ENCODE measurements around the gene AIM2.
"Not testable (repeated sequence)": the region's sequence is repeated elsewhere in the genome, so short reads cannot be mapped to it uniquely, and the experiment has no call there.

Gene AIM2

GRCh38 chr1:159076438-159077119 lies at the start of gene AIM2:
Gene AIM2 (minus strand): TSS chr1:159076766. CDS start chr1:159073499, 3,267 bp downstream.
- peak; percentile 42 to 59 for DNase-seq (ENCODE audit: low read depth in 2 of 2)

- no peak for DNase-seq (ENCODE audit: low read depth in 2 of 2)
Measured at GRCh38 chr1:159123587-159123986, 47.0 kb upstream of the AIM2 start.

GRCh38 chr1:159122005-159122621 lies 45.5 kb upstream of the AIM2 start:
- DNase-seq (ENCODE audit: low read depth in 2 of 2) = no peak

GRCh38 chr1:159121526-159121925 lies 45.0 kb upstream of the AIM2 start:
- DNase-seq (ENCODE audit: low read depth in 2 of 2) = no peak

- no peak for DNase-seq (ENCODE audit: low read depth in 2 of 2)
Measured at GRCh38 chr1:159120317-159120716, 43.8 kb upstream of the AIM2 start.

- no peak for DNase-seq (ENCODE audit: low read depth in 2 of 2)
Measured at GRCh38 chr1:159113596-159114433, 37.2 kb upstream of the AIM2 start.

GRCh38 chr1:159103021-159103420 lies 26.5 kb upstream of the AIM2 start:
- DNase-seq (ENCODE audit: low read depth in 2 of 2) = not testable (repeated sequence)

- no peak for DNase-seq (ENCODE audit: low read depth in 2 of 2)
Measured at GRCh38 chr1:159100589-159100988, 24.0 kb upstream of the AIM2 start.

- DNase-seq (ENCODE audit: low read depth in 2 of 2) = no peak
Measured at GRCh38 chr1:159098596-159098995, 22.0 kb upstream of the AIM2 start.

GRCh38 chr1:159092036-159092760 lies 15.6 kb upstream of the AIM2 start:
- no peak for DNase-seq (ENCODE audit: low read depth in 2 of 2)

GRCh38 chr1:159091607-159092031 lies 15.1 kb upstream of the AIM2 start:
- DNase-seq (ENCODE audit: low read depth in 2 of 2) = no peak

GRCh38 chr1:159091180-159091560 lies 14.6 kb upstream of the AIM2 start:
- DNase-seq (ENCODE audit: low read depth in 2 of 2) = no peak

- DNase-seq (ENCODE audit: low read depth in 2 of 2) = no peak
Measured at GRCh38 chr1:159090286-159091179, 14.0 kb upstream of the AIM2 start.

- DNase-seq (ENCODE audit: low read depth in 2 of 2) = no peak
Measured at GRCh38 chr1:159089184-159089791, 12.7 kb upstream of the AIM2 start.

- DNase-seq (ENCODE audit: low read depth in 2 of 2) = no peak
Measured at GRCh38 chr1:159088546-159089183, 12.1 kb upstream of the AIM2 start.

- DNase-seq (ENCODE audit: low read depth in 2 of 2) = no peak
Measured at GRCh38 chr1:159088050-159088449, 11.5 kb upstream of the AIM2 start.

- no peak for DNase-seq (ENCODE audit: low read depth in 2 of 2)
Measured at GRCh38 chr1:159084867-159085266, 8.3 kb upstream of the AIM2 start.

GRCh38 chr1:159084152-159084551 lies 7.6 kb upstream of the AIM2 start:
- no peak for DNase-seq (ENCODE audit: low read depth in 2 of 2)

- DNase-seq (ENCODE audit: low read depth in 2 of 2) = no peak
Measured at GRCh38 chr1:159083013-159083412, 6.4 kb upstream of the AIM2 start.

- no peak for DNase-seq (ENCODE audit: low read depth in 2 of 2)
Measured at GRCh38 chr1:159081626-159082025, 5.1 kb upstream of the AIM2 start.
